NCI-H446 (cell line): ENCODE data around the gene FDXR.

Source experiments
- DNase-seq, 2 experiments: peaks; one replicate each; lab custom pipeline; 2025; lab: John Stamatoyannopoulos, UW

Gene FDXR

DNA sequence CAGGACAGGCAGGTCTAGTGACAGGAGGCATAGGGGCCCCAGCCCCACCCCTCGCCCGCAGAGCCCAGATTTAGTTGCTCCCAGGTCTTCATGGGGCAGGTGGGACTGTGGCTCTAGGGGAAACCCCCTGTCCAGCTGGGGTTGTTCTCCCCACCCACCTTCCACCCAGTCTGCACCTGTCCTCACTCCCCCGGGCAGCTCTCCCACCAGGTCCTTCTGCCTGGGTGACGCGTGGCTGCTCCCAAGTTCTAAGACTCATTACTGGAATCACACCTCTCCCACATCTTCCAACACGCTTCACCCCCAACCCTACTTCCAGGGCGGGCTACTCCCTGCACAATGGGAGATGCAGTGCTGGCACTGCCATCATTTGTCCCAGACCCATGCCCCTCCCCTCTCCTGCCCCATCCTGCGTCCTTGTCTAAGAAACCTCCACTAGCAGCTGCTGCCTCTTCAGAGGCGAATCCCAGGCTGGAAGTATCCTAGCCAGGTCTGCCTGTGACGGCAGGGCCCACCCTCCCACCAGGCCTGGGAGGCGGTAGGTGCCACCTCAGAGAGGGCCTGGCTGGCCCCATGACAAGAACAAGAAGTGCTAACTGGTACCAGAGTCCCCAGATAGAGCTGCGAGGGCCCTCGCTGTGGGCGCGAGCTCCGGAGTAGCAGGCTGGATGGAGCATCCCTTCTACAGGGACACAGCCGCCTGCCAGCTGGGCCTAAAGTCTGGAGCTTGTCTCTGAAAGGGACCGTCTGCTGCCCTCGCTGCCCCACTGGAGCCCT lies 35.9 kb downstream of the FDXR start:
- no peak for DNase-seq

GRCh38 chr17:74836191-74836590 lies 36.6 kb downstream of the FDXR start:
- no peak for DNase-seq

GRCh38 chr17:74833501-74834377 lies 39.1 kb downstream of the FDXR start:
- DNase-seq, result no peak

GRCh38 chr17:74832421-74832820 lies 40.4 kb downstream of the FDXR start:
- DNase-seq, result no peak

DNA sequence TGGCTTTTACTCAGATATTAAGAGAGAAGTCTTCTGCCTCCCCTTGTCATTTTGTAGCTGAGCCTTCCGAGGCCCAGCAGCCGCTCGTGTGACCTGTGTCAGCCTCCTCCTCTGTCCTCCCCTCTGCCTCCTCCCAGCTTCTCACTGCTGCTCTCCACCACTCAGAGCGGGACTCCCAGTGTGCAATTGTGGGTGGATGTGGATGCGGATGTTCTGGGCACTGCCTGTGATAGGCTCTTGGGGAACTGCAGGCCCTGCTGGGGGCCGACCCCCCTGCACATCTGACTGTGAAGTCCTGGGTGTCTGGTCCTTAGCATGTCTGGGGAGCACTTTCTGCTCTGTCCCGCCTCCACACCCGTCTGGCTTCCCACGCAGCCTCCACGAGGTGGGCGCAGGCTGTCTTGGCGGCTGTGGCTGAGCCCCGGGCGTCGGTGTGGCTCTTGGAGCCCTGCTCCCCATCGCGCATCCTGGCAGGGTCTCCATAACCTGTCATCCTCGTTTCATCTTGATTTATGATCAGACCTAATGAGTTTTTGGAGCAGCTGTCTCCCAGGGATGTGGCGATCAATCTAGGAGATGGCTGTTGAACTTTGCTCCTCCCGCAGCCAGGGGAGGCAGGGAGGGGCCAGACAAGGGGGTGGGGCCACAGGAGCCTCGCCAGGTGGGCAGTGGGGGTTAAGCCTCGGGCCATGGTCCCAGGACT lies 41.2 kb downstream of the FDXR start:
- DNase-seq, result peak; percentile 84 to 93

DNA sequence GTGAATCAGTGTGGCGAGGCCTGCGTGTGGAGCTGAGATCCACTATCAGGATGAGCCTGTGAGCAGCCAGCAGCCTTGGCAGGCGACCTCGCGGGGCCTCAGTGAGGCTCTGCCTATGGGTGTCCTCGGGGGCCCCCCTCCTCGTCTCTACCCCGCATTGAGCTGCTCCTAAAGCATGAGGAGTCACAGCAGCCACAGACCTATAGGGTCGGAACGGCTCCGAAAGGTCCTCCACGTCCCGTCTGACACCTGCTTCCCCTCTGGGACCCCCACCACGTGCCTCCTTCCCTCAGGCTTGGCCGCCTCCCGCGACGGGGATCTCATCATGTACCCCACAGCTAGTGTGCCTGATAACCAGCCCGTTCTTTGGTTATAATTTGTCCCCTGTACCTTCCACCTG lies 41.9 kb downstream of the FDXR start:
- DNase-seq, result no peak

- peak; percentile 69 to 83 for DNase-seq
Measured at GRCh38 chr17:74827800-74828199, 45.0 kb downstream of the FDXR start.

DNA sequence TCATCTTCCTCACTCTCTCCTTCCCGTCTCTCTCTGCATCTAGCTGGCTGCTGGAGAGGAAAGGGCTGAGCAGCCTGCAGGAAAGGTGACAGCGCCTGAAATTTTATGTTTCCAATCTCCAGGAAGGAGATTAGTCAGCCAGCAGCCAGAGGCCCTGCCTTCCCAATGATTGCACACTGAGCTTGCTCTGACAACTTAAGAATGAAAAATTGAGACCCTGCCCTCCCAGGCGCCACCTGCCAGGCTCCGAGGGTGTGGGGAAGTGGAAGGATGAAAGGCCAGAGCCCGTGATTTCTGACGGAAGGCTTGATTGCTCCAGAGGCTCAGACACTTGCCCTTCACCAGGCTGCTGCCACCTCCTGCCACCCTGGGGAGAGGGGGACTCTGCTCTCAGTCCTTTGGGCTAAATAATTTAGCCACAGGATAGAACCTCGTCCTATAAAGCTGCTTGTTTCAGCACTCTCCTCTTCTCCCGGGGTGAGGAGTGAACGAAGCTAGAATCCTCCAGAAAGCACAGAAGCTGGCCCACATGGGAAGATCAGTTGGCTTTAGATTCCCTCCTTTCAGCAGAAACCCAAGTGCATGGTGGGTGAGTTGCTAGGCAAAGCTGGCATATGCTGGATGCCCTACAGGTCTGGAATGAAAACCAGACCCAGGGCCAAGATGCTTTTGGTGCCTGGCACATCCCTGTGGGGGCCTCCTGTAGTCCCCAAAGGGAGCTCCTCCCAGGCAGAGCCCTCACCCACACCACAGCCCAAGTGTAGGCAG lies 46.7 kb downstream of the FDXR start:
- peak; percentile 71 to 85 for DNase-seq

DNA sequence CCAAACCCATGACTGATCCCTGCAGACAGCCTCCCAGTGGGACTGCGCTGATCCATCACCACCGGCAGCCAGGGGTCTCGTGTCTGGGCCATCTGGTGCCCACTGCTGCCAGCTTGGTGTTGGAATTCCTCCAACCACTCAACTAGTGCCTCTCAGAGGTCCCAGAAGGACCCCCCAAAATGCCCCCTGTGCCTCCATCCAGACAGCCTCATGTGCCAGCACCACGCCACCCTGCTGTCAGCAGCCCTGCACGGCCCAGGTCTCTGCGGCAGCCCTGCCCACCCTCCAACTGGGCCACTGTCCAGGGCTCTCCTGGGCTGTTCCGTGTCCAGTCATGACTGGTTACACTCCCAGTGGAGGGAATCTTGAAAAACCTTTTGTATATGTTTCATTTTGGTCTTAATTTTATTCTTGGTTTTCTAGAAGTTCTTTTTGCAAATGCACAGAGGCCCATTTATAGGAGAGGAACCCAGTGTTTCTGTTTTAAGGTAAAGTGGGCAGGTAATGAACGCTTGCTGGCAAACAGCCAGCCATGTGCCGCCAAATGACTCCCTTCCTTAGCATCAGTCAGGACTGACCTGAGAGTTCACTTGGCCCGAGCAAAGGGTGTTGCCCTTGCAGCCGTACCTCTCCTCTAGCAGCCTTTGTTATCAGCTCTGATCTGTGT lies 47.7 kb downstream of the FDXR start:
- peak; percentile 73 to 96 for DNase-seq

GRCh38 chr17:74822939-74823367 lies 49.8 kb downstream of the FDXR start:
- peak; percentile 74 to 86 for DNase-seq

DNA sequence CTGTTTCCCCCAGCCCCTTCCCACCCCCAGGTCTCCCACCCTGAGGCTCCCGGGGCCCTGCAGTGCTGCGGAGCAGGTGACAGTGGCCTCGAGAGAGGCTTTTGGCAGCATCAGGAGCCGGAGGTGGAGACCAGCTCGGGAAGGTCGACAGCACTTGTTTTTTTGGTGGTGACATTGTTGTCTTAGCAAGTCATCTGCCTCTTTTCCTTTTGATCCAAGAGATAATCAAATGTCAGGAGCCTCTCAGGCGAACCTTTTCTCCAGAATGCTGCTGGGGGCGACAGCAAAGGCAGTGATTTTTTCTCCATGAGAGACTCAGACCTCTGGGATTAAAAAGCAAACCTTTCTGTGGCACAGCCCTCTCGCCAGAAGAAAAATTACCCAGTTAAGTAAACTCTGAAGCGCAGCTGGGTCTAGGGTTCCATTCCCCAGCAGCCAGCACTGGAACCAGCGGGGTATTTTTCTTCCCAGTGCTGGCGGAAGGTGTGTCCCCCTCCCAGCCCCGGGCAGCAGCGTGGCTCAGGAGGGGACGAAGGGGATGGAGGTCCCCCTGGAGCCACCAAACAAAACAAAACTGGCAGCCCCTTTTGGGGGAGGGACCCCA lies 50.4 kb downstream of the FDXR start:
- DNase-seq, result peak; percentile 73 to 74

GRCh38 chr17:74821655-74822334 lies 51.0 kb downstream of the FDXR start:
- peak in 1 of 2 experiments; percentile 57 for DNase-seq

DNA sequence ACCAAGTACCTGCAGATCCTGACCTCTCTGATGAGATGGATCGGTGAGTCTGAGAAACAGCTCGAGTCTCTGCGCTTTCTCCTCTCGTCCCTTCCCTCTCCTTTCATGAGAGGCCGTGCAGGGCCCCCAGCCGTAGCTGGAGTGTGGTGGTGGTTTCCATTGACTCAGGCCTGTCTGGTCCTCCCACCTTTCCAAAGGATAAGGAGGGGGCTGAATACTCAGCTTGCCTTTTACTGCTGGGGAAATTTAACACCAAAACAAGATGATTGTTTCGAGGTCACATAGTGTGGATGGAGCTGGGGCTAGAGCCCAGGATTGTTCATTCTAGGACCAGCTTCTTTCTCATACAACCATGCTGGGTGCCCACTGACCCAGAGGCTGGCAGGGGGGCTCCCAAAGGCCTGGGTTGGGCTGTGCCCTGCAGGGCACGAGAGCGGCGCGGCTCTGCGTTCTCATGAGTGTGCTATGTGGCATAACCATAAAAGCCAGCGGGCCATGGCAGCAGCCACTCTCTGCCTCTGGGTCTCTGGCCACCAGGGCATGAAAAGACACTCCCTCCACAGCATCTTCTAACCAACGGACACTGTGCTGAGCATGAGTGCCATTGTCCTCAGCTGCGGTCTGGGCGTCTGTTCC lies 52.9 kb downstream of the FDXR start:
- no peak for DNase-seq

DNA sequence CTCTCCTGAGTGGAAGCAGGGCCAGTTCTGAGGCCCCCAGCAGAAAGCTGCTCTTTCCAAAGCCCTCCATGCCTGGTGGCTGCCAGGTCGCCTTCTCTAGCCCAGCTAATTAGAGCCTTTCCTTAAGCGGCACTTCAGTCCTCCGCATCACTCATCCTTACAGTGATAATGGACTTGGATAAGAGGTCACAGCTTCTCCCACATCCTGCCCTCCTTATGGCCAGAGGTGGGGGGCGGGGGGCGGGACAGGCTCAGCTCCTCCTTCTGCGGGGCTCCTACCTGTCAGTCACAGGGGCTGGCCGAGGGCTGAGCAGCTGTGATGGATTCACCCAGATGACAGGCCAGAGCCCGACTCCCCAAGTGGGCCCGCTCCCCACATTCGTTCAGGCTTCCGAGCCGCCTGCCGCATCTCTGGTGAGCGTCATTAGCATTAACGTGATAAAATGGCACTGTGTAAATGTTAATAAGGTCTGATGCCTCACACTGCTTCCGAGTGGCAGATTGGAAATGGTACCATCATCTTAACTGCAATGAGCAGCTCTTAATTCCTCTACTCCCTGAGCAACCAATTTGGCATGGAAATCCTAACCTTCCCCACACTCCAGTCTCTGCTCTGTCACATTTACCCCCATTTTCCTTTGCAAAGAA lies 54.4 kb downstream of the FDXR start:
- DNase-seq, result no peak

- DNase-seq, result no peak
Measured at GRCh38 chr17:74816905-74817620, 55.7 kb downstream of the FDXR start.

DNA sequence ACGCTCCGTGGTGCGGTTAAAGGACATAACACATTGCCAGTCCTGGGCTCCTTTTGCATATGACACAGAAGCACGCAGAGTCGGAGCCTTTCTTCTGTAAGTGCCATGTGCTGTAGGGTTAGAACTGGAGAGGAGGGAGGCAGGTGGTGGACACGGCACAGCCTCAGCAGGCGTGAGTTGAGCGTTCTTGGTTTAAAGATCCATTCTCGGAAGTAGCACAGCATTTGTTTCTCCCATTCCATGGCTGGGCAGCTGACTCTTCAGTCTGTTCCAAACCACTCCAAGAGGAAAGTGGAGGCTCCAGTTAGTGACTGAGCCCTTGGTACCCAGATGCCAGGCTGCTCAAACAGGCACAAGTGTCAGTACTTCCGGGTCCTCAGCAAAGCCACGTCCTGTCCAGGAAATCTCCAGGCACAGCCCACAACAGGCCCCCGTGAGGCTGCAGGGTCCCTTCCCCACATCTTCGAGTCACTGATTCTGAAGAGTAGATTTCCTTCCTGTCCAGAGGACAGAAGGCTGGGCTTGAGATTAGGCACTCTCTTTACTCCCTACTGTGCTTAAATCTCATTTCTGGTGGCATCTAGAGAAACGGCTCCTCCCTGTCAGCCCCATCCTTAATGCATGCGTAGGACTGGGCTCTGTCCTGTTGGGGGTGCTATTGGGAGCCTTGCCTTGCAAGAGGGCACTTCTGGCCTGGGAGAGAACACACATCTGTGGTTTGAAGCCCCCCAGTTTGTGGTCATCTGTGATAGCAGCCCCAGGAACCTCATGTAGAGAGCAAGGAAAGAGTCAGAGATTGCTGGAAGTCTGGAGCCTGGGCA lies 57.0 kb downstream of the FDXR start:
- DNase-seq, result no peak

- no peak for DNase-seq
Measured at GRCh38 chr17:74815067-74815466, 57.7 kb downstream of the FDXR start.

DNA sequence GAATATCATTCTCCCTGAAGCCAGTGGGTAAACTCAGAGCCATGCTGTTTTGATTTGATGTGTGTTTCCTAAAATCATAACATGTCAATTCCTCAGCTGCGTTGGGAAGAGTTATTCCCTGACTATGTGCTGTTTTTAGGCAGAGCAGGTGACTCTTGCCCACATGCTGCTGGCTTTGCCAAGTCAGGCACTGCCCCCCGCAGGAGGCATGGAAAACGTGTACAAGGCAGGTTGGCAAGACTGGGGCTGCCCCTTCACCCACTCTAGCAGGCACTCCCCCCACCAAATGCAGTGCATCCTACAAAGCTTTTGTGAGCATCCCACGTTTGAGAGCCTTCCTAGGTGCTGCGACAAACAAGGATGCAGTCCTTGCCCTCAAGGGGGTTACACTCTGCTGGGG lies 58.3 kb downstream of the FDXR start:
- DNase-seq, result no peak
